Mononuclear cell (primary cell): ENCODE results near the gene POLR2C. TPM values are rescaled to one million over a fixed set of nuclear protein-coding genes. Genes with fewer than 3 reads are reported as not detected.

Experiments used
- H3K27me3 ChIP-seq: 2 replicates; pipeline ENCODE4 v1.6.0; 2011; ENCODE audit warnings: low read length, control low read depth; ENCODE audit not compliant: insufficient read depth
- H3K4me1 ChIP-seq: 2 replicates; pipeline ENCODE4 v1.5.1; 2011; ENCODE audit warnings: mild to moderate bottlenecking, low read length, control low read depth; ENCODE audit not compliant: insufficient read depth
- H3K4me3 ChIP-seq: 2 replicates; pipeline ENCODE4 v1.5.1; 2011; ENCODE audit warnings: mild to moderate bottlenecking, low read length, moderate library complexity
- H3K9me3 ChIP-seq: 2 replicates; pipeline ENCODE4 v1.5.1; 2011; ENCODE audit warnings: low read depth, mild to moderate bottlenecking, control low read depth, low read length
- total RNA-seq: library from RNA; depleted of rRNA; stranded (reverse); fragments of >200 nt; gene quantifications from one replicate; pipeline ENCODE4 v1.2.3, GENCODE V29; 2012

Gene POLR2C
- 103 TPM for total RNA-seq

DNA sequence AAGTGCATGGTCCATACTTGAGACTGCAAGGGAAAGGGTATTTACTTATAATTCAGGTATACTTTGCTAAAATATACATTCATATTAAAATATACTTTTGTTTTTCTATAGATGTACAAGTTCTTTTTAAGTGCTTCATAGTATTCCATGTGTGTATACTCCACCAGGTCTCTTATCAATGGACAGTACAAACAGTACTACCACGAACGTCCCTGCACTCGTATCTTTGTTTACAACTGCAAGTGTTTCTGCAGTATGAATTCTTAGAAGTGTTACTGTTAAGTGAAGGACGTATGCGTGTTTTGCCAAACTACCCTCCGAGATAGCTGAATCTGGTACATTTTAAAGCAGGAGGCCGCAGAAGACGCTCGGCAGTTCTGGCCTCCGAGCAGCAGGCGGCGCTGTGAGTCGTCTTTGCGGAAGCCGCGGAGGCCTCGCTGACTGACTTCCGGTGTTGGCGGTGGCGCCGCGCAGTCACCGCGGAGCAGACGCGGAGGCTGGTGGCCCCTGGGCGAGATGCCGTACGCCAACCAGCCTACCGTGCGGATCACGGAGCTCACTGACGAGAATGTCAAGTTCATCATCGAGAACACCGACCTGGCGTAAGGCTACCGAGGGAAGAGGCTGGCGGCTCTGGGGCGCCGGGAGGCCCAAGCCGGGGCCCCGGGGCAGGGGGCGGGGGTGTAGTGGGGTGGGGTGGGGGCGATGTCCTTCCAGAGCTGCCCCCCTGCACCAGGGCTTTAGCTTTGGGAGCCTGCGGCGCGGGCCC lies at the start of gene POLR2C:
Gene POLR2C, plus strand, starts transcription at position 471 of the 769 bp plus-strand sequence. Its CDS starts 46 bp downstream, at position 517.
- H3K27me3 ChIP-seq: no peaks in the 10 kb centered on the region
- peak within 1 kb of the TSS; percentile 66 for H3K4me3 ChIP-seq
- peaks cover 20% of the 10 kb centered on the region for H3K4me1 ChIP-seq
- H3K9me3 ChIP-seq: no peaks in the 10 kb centered on the region

DNA sequence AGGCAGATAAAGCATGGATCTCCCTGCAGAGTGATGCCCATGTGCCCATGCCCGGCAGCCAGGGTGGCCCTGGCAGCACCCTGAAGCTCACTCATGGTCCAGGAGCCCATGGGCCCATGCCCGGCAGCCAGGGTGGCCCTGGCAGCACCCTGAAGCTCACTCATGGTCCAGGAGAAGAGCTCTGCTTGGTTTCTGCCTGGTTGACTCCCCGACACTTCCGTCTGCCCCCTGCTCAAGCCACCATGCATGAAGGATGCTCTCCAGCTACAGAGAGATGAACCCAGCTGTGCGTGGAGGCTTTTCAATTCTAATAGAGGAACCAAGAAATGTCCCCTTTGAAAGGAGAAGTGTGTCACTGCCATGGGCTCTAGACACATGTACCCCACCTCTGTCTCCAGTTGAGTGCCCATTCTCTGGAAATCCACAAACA lies 49.2 kb upstream of the POLR2C start:
- Histone ChIP-seq H3K4me1 (peaks cover 26% of the 10 kb centered on the region), H3K27me3 (no peaks in the 10 kb centered on the region), H3K9me3 (no peaks in the 10 kb centered on the region), H3K4me3 (no peak overlapping the region)

DNA sequence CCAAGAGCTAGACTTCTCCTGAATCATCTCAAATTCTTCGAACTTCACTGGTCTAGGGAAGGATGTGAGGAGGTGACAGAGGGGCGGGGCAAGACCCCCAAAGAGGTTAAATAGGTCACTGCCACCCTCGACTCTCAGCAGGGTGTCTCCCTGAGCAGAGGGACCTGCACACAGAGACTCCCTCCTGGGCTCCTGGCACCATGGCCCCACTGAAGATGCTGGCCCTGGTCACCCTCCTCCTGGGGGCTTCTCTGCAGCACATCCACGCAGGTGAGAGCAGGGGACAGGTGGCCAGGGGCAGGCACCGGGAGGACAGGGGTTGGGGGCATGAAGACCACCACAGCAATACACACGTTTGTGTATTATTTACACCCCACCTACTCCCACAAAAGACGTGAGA lies 48.7 kb upstream of the POLR2C start:
- H3K4me3 ChIP-seq: no peak overlapping the region

DNA sequence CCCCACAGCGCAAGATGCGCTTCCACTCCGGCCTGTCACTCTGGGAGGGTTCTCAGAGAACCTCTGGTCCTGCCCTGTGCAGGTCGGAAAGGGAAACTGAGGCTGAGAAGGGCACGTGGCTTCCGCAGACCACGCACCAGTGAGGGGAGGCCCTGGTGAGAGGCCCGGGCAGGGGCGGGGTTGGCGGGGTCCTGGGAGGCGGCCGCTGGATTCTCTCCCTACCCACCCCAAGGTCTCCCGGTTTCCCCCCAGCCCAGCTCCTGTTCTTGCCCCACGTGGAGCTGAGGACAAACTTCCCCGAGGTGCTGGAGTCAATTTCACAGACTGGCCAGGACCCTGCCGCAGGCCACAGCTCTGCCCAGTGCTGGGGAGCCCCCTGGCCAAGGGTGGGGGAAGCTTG lies 46.4 kb upstream of the POLR2C start:
- no peaks in the 10 kb centered on the region for H3K9me3 ChIP-seq
- no peaks in the 10 kb centered on the region for H3K27me3 ChIP-seq
- H3K4me3 ChIP-seq: no peak overlapping the region
- H3K4me1 ChIP-seq: peaks cover 32% of the 10 kb centered on the region

More for the DNA sequence above, 48.7 kb upstream of the POLR2C start:
- Histone ChIP-seq H3K4me1 (peaks cover 30% of the 10 kb centered on the region), H3K9me3 (no peaks in the 10 kb centered on the region), H3K27me3 (no peaks in the 10 kb centered on the region)

DNA sequence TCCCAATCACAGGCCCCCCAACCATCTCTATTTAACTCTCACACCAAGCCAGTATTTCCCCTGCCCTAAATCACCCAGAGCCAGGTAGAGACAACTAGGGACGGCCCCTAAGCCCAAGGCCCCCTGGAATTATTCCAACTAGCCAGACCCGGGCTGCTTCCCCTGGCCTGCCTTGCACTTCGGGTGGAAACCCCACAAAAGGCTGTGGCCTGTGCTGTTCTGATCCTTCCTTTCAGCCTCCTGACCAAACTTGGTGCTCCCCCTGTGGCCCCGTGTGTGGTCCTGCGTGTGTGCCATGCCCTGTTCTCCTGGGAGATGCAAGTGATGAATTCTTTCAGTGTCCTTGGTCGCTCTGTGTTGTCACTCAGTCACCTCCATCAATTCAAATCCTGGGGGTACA lies 43.0 kb upstream of the POLR2C start:
- Histone ChIP-seq H3K4me3 (no peak overlapping the region), H3K4me1 (peaks cover 28% of the 10 kb centered on the region), H3K9me3 (no peaks in the 10 kb centered on the region), H3K27me3 (no peaks in the 10 kb centered on the region)

DNA sequence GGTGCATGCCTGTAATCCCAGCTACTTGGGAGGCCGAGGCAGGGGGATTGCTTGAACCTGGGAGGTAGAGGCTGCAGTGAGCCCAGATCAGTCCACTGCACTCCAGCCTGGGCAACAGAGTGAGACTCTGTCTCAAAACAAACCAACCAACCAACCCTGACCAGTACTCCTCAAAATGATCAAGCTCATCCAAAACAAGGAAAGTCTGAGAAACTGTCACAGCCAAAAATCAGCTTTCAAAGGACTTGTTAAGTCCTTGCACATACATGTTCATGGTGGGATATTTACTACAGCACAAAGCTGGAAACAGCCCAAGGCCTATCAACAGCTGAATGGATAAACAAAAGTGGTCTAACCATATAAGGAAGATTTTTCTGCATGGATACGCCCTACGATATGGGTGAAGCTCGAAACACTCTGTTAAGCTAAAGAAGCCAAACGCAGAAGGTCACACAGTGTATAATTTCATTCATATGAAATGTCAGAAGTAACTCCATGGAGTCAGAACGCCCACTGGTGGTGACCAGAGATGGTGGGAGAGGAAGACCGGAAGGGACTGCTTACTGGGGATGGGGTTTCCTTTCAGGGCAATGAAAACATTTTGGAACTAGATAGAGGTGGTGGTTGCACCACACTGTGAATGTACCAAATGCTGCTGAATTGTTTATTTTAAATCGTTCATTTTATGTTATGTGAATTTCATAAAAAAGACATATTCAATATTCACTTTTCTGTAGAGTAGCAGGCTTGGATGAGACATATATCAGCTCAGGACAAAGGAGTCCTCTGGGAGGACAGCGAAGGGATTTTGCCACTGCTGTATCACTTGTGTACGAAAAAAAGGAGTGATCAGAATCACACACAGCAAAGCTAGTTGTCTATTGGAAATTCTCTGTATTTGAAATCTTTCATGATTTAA lies 40.2 kb upstream of the POLR2C start:
- Histone ChIP-seq H3K27me3 (no peaks in the 10 kb centered on the region), H3K4me3 (no peak overlapping the region), H3K9me3 (no peaks in the 10 kb centered on the region), H3K4me1 (peaks cover 17% of the 10 kb centered on the region)

DNA sequence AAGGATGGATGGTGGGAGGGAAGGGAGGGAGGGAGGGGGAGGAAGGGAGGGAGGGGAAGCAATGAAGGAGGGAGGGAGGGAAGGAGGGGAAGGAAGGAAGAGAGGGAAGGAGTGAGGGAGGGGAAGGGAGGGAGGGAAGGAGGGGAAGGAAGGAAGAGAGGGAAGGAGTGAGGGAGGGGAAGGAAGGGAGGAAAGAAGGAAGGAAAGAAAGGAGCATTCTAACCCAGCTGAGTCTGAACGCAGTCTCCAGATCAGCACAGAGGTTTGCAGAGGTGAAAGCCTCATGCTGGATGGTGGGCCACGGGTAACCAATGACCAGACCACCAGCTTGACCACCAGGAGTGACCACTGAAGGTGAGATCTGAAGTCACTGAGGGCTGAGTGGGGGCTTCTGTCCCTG lies 39.3 kb upstream of the POLR2C start:
- H3K4me3 ChIP-seq: no peak overlapping the region
- H3K27me3 ChIP-seq: no peaks in the 10 kb centered on the region
- no peaks in the 10 kb centered on the region for H3K9me3 ChIP-seq
- peaks cover 11% of the 10 kb centered on the region for H3K4me1 ChIP-seq

DNA sequence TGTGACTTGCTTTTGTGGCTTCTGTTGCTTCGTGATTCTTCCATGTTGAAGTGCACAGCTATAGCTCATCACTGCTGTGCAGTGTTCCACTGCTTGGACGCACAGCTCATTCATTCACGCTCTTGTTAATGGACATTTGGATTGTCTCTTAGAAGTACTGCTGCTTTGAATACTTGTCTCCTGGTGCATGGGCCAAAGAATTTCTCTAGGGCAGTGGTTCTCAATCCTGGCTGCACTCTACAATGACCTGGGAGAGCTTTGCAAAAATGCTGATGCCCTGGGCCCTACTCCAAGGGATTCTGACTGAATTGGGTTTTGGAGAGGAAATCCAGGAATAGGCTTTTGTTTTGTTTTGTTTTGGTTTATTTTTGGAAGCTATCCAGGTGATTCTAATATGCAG lies 37.9 kb upstream of the POLR2C start:
- Histone ChIP-seq H3K27me3 (no peaks in the 10 kb centered on the region), H3K4me1 (no peaks in the 10 kb centered on the region), H3K9me3 (no peaks in the 10 kb centered on the region), H3K4me3 (no peak overlapping the region)

DNA sequence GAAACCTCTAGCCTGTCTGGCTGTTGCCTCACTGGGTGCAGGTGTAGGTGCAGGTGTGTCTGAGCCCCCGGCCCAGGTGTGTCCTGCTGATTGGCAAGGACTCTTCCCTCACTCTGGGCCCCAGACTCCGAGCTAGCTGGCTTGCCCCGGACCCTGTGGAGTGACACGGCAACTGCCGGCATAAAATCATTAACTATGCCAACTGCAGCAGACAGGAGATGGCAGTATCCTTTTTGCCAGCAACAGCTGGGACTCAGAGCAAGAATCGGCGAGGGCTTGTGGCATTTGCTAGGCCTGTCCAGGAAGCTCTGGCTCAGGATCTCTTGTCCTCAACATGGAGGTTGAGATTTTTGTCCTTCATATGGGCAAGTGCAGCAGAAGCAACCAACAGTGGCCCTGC lies 36.1 kb upstream of the POLR2C start:
- H3K9me3 ChIP-seq: no peaks in the 10 kb centered on the region
- no peaks in the 10 kb centered on the region for H3K4me1 ChIP-seq
- H3K4me3 ChIP-seq: no peak overlapping the region
- H3K27me3 ChIP-seq: no peaks in the 10 kb centered on the region

DNA sequence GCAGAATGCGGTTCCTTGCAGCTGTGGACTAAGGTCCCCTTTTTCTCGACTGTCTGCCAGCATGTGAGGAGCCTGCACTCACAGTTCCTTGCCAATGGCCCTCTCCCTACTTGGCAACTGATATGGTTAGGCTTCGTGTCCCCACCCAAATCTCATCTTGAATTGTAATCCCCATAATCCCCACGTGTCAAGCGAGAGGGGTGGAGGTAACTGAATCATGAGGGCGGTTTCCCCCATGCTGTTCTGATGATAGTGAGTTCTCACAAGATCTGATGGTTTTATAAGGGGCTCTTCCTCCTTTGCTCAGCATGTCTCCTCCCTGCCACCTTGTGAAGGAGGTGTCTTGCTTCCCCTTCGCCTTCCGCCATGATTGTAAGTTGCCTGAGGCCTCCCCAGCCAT lies 35.2 kb upstream of the POLR2C start:
- H3K9me3 ChIP-seq: no peaks in the 10 kb centered on the region
- no peaks in the 10 kb centered on the region for H3K27me3 ChIP-seq
- peaks cover 2% of the 10 kb centered on the region for H3K4me1 ChIP-seq
- H3K4me3 ChIP-seq: no peak overlapping the region

DNA sequence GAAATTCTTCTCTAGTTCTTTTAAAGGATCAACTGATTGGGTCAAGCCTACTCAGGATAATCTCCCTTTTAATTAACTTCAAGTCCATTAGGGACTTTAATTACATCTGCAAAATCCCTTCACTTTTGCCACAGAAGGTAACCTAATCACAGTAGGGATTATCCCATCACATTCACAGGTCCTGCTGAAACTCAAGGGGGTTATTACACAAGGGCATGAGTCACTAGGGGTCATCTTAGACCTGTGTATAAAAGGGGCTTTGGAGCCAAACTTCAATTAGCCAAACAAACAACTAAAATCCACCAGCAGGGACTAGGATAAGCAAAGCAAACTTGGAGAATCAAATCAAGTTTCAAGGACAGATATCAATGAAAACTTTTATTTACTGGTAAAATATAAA lies 34.7 kb upstream of the POLR2C start:
- H3K27me3 ChIP-seq: no peaks in the 10 kb centered on the region
- no peaks in the 10 kb centered on the region for H3K9me3 ChIP-seq
- H3K4me3 ChIP-seq: no peak overlapping the region
- H3K4me1 ChIP-seq: peaks cover 3% of the 10 kb centered on the region

DNA sequence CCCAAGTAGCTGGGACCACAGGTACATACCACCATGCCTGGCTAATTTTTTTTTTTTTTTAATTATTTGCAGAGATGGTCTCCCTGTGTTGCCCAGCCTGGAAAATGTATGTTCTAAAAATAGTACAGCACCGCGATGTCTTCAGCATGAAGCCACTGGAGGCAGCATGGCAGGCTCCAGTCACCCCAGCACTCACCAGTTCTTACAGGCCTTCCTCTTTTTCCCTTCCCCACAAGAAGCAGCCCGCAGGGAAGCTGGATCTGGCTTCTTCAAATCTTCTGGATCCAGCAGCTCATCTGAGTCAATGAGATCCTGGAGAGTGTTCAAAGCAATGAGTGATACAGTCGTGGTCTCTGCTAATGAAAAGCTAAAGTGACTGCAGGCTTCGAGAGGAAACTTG lies 31.5 kb upstream of the POLR2C start:
- H3K4me1 ChIP-seq: peaks cover 3% of the 10 kb centered on the region

DNA sequence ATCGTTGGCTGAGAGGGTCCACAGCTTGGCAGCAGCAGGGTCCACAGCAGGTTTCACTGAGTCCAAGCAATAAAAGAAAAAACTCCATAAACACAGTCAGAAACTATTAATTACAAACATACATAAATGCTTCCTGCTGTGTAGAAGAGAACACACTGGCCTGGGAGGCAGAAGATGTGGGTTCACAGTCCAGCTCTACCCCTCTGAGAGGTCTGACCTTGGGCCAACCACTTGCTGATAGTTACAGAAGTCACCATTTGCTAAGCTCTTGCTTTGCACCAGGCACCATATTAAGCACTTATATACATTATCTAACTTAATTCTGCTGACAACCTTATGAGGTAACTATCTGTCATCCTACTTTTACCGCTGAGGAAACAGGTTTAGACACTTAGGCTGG lies 30.0 kb upstream of the POLR2C start:
- H3K9me3 ChIP-seq: no peaks in the 10 kb centered on the region
- H3K4me1 ChIP-seq: peaks cover 3% of the 10 kb centered on the region
- H3K27me3 ChIP-seq: no peaks in the 10 kb centered on the region
- no peak overlapping the region for H3K4me3 ChIP-seq

More for the DNA sequence above, 31.5 kb upstream of the POLR2C start:
- Histone ChIP-seq H3K4me3 (no peak overlapping the region), H3K9me3 (no peaks in the 10 kb centered on the region), H3K27me3 (no peaks in the 10 kb centered on the region)

DNA sequence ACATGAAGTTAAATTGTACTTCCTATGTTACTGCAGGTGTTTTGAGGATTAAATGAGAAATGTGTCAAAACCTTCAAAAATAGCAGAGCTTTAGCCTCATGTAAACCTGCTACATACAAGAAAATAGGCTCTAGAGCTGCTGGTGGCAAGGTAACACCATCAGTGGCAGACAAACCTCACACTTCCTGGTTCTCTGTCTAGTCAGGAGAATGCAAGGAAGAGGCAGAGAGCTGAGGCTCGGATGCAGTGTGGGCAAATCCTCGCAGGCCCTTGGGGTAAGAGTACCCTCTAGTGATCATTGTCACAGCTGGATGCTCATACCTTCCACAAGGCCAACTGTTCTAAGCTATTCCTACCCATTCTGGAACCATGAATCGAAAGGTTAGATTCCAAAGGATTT lies 29.5 kb upstream of the POLR2C start:
- no peak overlapping the region for H3K4me3 ChIP-seq
- H3K27me3 ChIP-seq: no peaks in the 10 kb centered on the region
- no peaks in the 10 kb centered on the region for H3K9me3 ChIP-seq
- peaks cover 3% of the 10 kb centered on the region for H3K4me1 ChIP-seq

DNA sequence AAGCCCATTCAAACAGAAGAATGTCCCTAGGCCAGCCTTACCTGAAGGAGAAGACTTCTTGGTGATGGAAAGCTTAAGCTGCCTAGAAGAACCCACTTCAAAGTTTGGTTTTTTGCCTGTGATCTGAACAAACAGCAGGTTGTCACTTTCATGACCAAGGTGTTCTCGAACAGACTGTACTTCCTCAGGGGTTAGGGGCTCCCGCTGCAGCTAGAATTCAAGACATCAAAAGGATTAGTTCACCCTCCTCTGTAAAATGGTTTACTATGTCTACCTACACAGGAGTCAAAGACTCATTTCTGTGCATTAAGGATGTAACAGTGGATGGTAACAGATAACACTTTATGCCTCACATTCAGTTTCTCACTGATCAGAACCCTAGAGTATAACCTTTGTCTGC lies 28.5 kb upstream of the POLR2C start:
- H3K9me3 ChIP-seq: no peaks in the 10 kb centered on the region
- peaks cover 3% of the 10 kb centered on the region for H3K4me1 ChIP-seq
- H3K27me3 ChIP-seq: no peaks in the 10 kb centered on the region
- no peak overlapping the region for H3K4me3 ChIP-seq
